Stimulated activated naive CD8-positive, alpha-beta T cell treated with anti-CD3 and anti-CD28 coated beads, Interleukin-15, amount 100 ng/mL, for 72 hours (primary cell): ENCODE results near the gene SCGB1C1.
"Not testable (repeated sequence)": the region's sequence is repeated elsewhere in the genome, so short reads cannot be mapped to it uniquely, and the experiment has no call there.

Experiments
- ATAC-seq: fragments of 150-1000 bp; cut with Tn5 transposase; 2 replicates; pipeline ENCODE4 v1.10.0; 2021; ENCODE audit warnings: mild to moderate bottlenecking, moderate library complexity
- DNase-seq, 2 donors: peaks; one replicate each; pipeline ENCODE4 v3.0.0; 2021 to 2022
- H3K27ac Mint-ChIP-seq, 2 donors: one replicate each; pipeline ENCODE4 v1.8.0; 2022; ENCODE audit warnings: mild to moderate bottlenecking in 2 of 2, mixed read lengths in 2 of 2, moderate library complexity in 2 of 2
- H3K27me3 Mint-ChIP-seq: one replicate; pipeline ENCODE4 v1.8.0; 2022; ENCODE audit warnings: mixed read lengths
- H3K4me1 Mint-ChIP-seq: one replicate; pipeline ENCODE4 v1.8.0; 2022; ENCODE audit warnings: mild to moderate bottlenecking, mixed read lengths
- H3K4me3 Mint-ChIP-seq, 2 donors: one replicate each; pipeline ENCODE4 v1.8.0; 2022; ENCODE audit warnings: mild to moderate bottlenecking in 2 of 2, mixed read lengths in 2 of 2, moderate library complexity in 1 of 2
- H3K9me3 Mint-ChIP-seq, 2 donors: one replicate each; pipeline ENCODE4 v1.8.0; 2022; ENCODE audit warnings: mixed read lengths in 2 of 2

The SCGB1C1 gene

GRCh38 chr11:192674-193128 lies at the start of gene SCGB1C1:
TSS of gene SCGB1C1 (plus strand) at chr11:193078. CDS start at chr11:193100, 22 bp downstream.
- H3K27ac Mint-ChIP-seq, ATAC-seq, H3K9me3 Mint-ChIP-seq, DNase-seq, H3K4me3 Mint-ChIP-seq, H3K27me3 Mint-ChIP-seq: not testable (repeated sequence)
- peaks cover 13% of the 10 kb centered on the region for H3K4me1 Mint-ChIP-seq

DNA sequence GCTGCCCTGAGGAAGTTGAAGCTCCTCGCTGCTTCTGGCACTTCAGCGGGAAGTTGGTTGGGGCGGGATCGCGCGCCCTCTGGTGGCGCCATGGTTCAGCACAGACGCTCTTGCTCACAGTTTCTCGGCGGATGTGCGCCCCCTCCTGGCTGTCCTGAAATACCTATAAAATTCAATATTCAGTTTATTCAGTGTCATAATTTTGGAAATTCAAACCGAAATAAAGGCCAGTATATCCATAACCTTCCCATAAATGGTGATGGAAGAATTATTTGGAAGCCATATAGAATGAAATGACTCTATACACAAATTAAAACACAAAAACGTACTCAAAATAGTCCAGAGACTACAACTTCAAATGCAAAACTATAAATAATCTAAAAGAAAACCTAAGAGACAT lies 12.6 kb upstream of the SCGB1C1 start:
- H3K4me1 Mint-ChIP-seq, ATAC-seq, H3K27me3 Mint-ChIP-seq, H3K27ac Mint-ChIP-seq, H3K4me3 Mint-ChIP-seq, H3K9me3 Mint-ChIP-seq, DNase-seq: not testable (repeated sequence)

GRCh38 chr11:189200-189783 lies 3.6 kb upstream of the SCGB1C1 start:
- not testable (repeated sequence) for H3K27ac Mint-ChIP-seq, H3K9me3 Mint-ChIP-seq, H3K27me3 Mint-ChIP-seq, H3K4me3 Mint-ChIP-seq
- DNase-seq (peak; percentile 1 to 22), ATAC-seq (peak; percentile 49)
- peaks cover 13% of the 10 kb centered on the region for H3K4me1 Mint-ChIP-seq

- DNase-seq (peak; percentile 54 to 85), ATAC-seq (peak; percentile 83)
- not testable (repeated sequence) for H3K27ac Mint-ChIP-seq, H3K27me3 Mint-ChIP-seq, H3K4me3 Mint-ChIP-seq, H3K9me3 Mint-ChIP-seq
- peaks cover 13% of the 10 kb centered on the region for H3K4me1 Mint-ChIP-seq
Measured at GRCh38 chr11:189843-190311, 3.0 kb upstream of the SCGB1C1 start.

- not testable (repeated sequence) for H3K9me3 Mint-ChIP-seq, H3K4me3 Mint-ChIP-seq, DNase-seq, H3K27me3 Mint-ChIP-seq, ATAC-seq, H3K27ac Mint-ChIP-seq
- peaks cover 13% of the 10 kb centered on the region for H3K4me1 Mint-ChIP-seq
Measured at GRCh38 chr11:190546-190945, 2.3 kb upstream of the SCGB1C1 start.

DNA sequence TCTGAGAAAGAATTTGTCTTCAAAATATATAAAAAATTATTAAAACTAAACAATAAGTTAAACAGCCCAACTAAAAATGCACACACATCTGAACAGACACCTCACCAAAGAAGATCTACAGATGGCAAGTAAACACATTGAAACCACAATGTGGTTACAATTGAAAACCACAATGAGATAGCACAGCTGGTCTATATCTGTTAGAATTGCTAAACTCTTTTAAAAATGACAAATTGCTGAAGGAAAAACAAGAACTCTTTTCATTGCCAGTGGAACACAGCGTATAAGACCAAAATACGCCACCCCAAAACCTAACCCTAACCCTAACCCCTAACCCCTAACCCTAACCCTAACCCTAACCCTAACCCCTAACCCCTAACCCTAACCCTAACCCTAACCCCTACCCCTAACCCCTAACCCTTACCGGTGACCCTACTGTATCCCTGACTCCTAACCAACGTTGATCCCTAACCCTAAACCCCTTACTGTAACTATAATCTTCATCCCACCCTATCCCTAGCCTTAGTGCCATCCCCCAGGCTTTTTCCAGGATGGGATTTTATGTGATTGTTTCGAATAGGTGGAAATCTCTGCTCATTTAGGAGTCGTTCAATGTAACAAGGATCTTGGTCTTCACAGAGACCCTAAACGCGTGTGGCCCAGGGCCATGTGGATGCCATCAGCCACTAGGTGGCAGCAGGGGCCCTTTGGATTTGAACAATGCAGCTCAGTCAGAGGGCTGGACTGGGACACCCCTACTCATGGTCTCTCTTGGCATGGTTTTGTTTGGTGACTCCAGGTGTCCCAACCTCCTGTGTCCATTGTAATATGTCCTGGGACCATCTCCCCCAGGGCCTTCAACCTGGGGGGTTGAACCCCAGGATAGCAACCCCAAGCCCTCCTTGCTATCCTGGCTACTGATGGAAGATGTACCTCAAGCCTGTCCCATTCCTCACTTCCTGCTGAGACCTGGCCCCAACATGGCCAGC lies 1.1 kb upstream of the SCGB1C1 start:
- H3K4me3 Mint-ChIP-seq, H3K27ac Mint-ChIP-seq, H3K27me3 Mint-ChIP-seq, H3K9me3 Mint-ChIP-seq: not testable (repeated sequence)
- DNase-seq, result peak; percentile 41 to 61
- peak; percentile 63 for ATAC-seq
- peaks cover 13% of the 10 kb centered on the region for H3K4me1 Mint-ChIP-seq

DNA sequence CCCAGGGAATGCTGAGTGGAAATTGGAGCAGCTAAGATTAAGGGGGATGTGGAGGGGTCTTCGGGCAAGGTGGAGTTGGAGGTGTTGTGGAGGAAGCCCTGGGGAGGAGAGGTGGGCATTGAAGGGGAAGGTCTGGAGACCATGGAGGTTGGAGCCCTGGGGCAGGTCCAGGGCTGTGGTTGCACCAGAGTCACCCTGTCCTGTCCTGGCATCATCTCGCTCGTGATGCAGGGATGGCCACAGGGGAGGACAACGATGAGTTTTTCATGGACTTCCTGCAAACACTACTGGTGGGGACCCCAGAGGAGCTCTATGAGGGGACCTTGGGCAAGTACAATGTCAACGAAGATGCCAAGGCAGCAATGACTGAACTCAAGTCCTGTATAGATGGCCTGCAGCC lies 603 bp downstream of the SCGB1C1 start:
- H3K4me1 Mint-ChIP-seq, result peaks cover 13% of the 10 kb centered on the region
- DNase-seq, result peak; percentile 2 to 14
- ATAC-seq, H3K27me3 Mint-ChIP-seq, H3K4me3 Mint-ChIP-seq, H3K9me3 Mint-ChIP-seq, H3K27ac Mint-ChIP-seq: not testable (repeated sequence)

DNA sequence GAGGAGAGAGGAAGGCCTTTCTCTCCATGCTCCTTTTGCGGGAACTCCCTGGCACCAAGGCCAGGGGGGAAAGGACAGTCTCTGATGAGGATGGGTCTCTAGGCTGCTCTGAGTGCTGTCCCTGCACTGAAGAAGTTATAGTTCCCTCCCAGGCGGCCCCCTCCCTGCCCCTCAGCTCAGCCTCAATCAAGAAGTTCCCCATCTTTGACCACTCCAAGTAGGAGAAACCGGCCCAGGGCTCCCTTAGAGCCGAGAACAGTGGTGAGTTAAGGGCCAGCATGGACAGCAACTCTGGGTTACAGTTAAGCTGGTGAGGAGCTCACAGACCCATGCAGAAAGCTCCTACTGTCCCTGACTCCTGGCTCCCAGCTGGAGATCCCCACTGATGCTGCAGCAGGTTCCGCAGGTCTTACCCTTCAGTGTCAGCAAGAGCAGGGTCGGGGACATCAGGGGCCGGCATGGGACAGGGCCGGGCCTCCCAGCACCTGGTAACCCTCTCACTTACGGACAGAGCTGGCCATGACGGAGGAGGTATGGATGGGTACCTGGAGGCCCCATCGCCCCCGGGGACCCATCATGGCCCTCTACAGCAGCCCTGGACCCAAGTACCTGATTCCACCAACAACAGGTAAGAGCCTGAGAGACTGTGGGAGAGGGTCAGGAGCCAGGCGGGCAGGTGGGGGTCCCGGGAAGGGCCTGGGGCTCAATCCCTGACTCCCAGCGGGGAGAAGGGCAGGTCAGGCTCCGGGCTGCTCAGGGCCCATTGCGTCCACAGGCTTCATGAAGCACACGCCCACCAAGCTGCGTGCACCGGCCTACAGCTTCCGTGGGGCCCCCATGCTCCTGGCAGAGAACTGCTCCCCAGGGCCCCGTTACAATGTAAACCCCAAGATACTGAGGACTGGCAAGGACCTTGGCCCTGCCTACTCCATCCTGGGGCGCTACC lies 4.2 kb downstream of the SCGB1C1 start:
- peak; percentile 0 to 8 for DNase-seq

DNA sequence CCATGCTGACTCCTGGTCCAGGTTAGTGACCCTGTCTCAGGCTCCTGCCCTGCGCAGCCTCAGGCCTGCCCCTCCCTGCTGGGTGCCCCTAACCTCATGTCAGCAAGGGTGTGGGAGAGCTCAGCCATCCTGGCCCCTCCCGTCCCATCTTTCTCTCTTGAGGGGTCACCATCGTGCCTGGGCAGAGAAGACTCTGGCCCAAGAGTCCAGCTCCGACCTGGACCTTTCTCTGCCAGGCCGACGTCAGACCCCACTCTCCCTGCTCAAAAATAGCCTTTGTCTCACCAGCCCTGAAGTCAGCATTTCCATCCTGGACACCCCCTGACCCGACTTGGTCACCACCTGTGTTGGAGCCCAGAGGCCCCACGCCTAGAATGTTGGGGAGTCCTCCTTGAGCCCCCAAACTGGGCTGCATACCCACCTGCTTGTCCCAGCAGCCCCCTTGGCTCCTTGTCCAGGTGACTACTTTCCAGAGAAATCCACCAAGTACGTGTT lies 4.9 kb downstream of the SCGB1C1 start:
- Mint-ChIP-seq H3K4me1 (peaks cover 16% of the 10 kb centered on the region), H3K9me3 (no peaks in the 10 kb centered on the region), H3K4me3 (no peak overlapping the region), H3K27ac (no peak overlapping the region), H3K27me3 (no peaks in the 10 kb centered on the region)
- DNase-seq (peak in 1 of 2 donors; percentile 1), ATAC-seq (no peak)

More for the DNA sequence above, 4.2 kb downstream of the SCGB1C1 start:
- H3K4me3 Mint-ChIP-seq, result no peak overlapping the region
- H3K9me3 Mint-ChIP-seq, result no peaks in the 10 kb centered on the region
- H3K27me3 Mint-ChIP-seq, result no peaks in the 10 kb centered on the region
- no peak for ATAC-seq
- H3K4me1 Mint-ChIP-seq, result peaks cover 12% of the 10 kb centered on the region
- H3K27ac Mint-ChIP-seq, result no peak overlapping the region

DNA sequence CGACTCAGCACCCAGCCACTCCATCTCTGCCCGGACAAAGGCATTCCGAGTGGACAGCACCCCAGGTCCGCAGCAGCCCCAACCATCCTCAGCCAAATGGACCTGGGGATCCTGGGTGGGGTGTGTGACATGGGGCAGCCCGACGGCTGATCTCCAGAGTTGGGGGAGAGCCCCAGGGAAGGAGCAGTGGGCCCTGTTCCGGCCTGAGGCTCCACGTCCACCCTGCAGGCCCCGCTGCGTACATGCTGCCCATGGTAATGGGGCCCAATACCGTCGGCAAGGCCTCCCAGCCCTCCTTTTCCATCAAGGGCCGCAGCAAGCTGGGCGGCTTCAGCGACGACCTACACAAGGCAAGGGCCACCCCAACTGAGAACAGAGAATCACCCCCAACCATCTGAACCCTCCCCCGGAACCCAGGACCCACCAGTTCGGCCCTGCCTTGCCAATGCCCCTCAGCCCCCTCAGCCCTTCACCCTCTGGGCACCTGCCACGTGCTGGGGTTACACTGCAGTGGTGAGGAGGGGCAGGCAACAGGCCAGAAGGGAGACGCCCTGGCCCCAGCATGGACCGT lies 5.4 kb downstream of the SCGB1C1 start:
- peak in 1 of 2 donors; percentile 1 for DNase-seq

DNA sequence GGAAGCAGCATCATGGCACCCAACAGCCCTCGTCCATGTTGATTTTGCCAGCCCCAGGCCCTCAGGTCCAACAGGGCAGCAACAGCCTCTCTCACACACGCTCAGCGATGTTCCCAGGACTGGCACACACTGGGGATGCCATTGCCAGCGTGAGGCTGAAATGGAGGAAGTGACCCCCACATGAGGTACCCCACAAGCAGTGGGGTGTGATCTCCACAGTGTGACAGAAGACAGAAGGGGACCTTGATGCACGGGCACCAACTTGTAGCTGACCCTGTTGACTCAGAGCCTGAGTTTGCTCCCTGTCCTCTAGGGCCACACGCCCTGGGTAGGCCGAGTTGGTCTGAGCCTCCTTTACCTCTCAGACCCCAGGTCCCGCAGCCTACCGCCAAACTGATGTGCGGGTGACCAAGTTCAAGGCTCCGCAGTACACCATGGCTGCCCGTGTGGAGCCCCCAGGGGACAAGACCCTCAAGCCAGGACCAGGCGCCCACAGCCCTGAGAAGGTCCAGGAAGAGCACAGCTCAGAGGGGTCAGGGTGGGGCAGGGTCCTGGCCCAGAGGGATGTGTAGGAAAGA lies 6.2 kb downstream of the SCGB1C1 start:
- Mint-ChIP-seq H3K4me1 (peaks cover 29% of the 10 kb centered on the region), H3K27ac (no peak overlapping the region), H3K9me3 (no peaks in the 10 kb centered on the region), H3K27me3 (no peaks in the 10 kb centered on the region), H3K4me3 (no peak overlapping the region)
- ATAC-seq (no peak), DNase-seq (peak in 1 of 2 donors; percentile 12)

More for the DNA sequence above, 5.4 kb downstream of the SCGB1C1 start:
- no peak overlapping the region for H3K27ac Mint-ChIP-seq
- peaks cover 21% of the 10 kb centered on the region for H3K4me1 Mint-ChIP-seq
- no peaks in the 10 kb centered on the region for H3K9me3 Mint-ChIP-seq
- H3K4me3 Mint-ChIP-seq, result no peak overlapping the region
- no peaks in the 10 kb centered on the region for H3K27me3 Mint-ChIP-seq
- peak; percentile 19 for ATAC-seq

DNA sequence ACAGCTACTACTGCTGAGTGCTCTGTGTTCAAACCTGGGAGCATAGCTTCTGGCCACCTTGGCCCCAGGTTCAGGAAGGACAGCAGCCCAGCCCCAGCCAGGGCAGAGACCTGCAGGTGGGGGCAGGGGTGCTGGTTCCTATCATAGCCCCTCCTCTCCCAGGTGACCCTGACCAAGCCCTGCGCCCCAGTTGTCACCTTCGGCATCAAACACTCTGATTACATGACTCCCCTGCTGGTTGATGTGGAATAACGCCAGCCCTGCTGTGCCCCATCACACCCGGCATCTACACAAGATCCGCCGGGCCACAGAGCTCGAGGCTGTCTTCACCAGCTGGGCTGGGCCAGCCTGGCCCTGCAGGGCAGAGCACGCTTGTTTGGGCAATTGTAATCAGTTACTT lies 6.9 kb downstream of the SCGB1C1 start:
- Mint-ChIP-seq H3K4me3 (no peak overlapping the region), H3K9me3 (no peaks in the 10 kb centered on the region), H3K27ac (no peak overlapping the region), H3K4me1 (peaks cover 36% of the 10 kb centered on the region), H3K27me3 (no peaks in the 10 kb centered on the region)
- DNase-seq, result no peak
- ATAC-seq, result no peak

DNA sequence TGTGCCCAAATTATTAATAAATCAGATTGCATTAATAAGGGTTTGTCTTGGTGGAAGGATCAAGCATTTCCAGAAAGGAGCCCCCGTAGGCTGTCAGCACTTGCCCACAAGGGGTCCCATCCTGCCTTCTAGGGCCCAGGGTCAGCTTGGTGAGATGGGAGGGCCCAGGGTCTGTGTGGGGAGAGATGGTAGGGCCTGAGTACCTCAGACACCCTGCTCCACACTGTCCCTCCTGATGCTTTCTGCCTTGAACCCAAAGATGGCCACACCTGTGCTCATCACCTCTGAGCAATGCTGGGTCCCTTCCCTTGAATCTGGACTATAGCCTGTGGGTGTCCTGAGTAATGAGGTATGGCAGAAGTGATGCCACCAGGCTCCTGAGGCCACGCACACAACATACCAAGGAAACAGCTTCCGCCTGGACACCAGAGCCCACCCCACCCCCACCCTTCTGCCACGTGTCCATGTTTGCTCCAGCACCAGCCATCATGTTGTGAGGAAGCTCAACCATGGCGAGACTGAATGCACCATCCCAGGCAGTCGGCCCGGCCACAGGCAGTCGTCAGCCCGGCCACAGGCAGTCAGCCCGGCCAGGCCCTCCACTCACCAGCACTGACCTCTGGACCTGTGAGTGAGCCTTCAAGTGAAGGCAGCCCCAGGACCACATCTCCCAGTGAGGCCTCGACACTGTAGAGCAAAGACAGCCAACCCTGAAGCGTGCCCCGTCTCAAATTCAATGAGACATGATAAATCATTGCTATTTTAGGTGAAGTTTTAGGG lies 7.5 kb downstream of the SCGB1C1 start:
- Mint-ChIP-seq H3K4me1 (peaks cover 42% of the 10 kb centered on the region), H3K27ac (no peak overlapping the region), H3K27me3 (no peaks in the 10 kb centered on the region), H3K9me3 (no peaks in the 10 kb centered on the region), H3K4me3 (no peak overlapping the region)
- DNase-seq (no peak), ATAC-seq (no peak)

DNA sequence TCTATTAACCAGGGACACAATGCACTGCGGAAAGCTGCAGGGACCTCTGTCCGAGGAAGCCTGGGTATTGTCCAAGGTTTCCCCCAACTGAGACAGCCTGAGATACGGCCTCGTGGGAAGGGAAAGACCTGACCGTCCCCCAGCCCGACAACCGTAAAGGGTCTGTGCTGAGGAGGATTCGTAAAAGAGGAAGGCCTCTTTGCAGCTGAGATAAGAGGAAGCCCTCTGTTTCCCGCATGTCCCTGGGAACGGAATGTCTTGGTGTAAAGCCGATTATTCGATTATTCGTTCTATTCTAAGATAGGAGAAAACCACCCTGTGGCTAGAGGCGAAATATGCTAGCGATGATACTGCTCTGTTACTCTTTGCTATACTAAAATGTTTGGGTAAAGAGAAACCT lies 9.1 kb downstream of the SCGB1C1 start:
- H3K27me3 Mint-ChIP-seq, result no peaks in the 10 kb centered on the region
- peaks cover 52% of the 10 kb centered on the region for H3K4me1 Mint-ChIP-seq
- ATAC-seq (no peak), DNase-seq (no peak)
- H3K9me3 Mint-ChIP-seq, result no peaks in the 10 kb centered on the region
- H3K27ac Mint-ChIP-seq, result peak overlapping the region; percentile 0 to 68
- H3K4me3 Mint-ChIP-seq, result peak overlapping the region; percentile 46 to 47
